HG03571 (cell line): Measurements from ENCODE around the gene SLC6A4.
"Not testable (repeated sequence)": the region's sequence is repeated elsewhere in the genome, so short reads cannot be mapped to it uniquely, and the experiment has no call there.

Experiments used
- ATAC-seq: cut with Tn5 transposase; IDR thresholded peaks from one replicate; pipeline ENCODE4 v1.9.1; 2021; ENCODE audit not compliant: unreplicated experiment

SLC6A4 gene

DNA sequence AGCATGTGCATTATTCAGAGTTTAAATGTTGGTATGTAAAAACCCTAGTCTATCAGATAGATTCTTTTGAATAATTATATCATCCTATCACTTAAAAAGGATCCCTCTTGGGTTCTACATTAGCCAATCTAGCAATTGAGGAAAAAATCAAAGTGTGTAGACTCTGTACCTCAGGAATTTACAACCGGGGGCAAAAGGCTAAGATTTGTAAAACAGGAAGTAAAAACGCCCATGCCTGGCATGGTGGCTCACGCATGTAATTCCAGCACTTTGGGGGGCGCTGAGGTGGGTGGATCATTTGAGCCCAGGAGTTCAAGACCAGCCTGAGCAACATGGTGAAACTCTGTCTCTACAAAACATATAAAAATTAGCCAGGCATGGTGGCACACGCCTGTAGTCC, 58.6 kb downstream of the SLC6A4 start:
- ATAC-seq, result no peak

DNA sequence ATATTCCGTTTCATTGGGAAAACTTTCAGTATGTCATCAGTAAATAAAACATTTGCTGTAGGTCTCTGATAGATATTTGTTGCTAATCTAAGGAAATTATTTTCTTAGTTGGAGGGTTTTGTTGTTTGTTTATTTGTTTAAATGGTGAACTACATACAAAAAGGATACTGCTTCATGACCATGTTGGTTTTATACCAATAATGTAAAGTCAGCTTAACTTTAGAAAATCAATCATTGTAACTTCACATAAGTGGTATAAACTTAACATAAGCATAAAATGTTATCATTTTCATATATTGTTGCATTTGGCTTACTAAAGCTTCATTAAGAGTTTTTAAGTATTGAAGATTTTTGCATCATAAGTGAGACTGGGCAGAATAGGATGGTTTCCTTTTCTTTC, 60.9 kb downstream of the SLC6A4 start:
- ATAC-seq, result no peak

DNA sequence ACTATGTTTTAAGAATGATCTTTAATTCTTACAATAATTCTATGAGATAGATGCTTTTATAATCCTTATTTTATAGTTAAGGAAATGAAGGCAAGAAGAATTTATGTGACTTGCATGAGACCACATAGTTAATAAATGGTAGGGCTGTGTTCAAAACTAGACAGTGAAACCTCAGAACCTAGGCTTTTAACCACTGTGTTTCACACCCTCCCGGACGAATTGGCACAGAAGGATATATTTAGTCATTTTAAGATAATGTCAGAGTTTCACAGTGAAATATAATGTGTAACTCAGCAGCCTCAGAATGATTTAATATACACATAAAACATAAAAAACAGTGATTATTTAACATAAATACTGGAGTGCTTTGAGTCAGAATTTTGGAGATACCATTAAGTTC, 61.8 kb downstream of the SLC6A4 start:
- ATAC-seq, result peak; percentile 82

DNA sequence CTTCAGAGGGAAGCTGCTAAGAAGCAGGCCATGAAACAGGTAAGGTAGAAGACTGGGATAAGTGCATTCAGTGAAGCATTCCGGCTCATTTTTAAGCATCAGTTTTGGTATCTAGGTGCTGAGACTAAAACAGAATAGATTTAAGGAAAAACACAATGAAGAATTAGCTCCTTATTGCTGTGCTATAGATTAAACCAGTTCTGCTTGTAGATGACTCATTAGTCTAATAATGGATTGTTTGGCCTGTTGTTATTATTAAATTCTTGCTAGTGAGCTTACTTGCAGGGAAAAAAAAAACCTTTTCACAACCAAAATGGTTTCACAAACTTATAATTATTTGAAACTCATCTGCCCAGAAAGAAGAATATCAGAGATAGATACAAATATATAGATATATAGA, 62.9 kb downstream of the SLC6A4 start:
- no peak for ATAC-seq

DNA sequence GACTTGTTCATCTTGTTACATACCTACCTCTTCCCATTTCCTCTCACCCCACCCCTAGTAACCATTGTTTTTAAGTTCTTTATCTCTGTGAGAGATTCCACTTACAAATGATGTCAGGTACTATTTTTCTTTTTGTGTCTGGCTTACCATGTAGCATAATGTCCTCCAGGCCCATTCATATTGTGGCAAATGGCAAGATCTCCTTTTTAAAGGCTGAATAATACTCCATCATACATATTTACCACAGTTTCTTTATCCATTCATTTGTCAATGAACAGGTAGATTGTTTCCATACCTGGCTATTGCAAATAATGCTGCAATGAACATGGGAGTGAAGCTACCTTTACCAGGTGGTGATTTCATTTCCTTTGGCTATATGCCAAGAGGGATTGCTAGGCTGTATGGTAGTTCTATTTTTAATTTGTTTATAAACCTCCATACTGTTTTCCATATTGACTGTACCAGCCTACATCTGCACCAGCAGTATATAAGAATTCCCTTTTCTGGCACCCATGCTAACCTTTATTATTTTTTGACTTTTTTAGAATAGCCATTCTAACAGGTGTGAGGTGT, 65.0 kb downstream of the SLC6A4 start:
- no peak for ATAC-seq

DNA sequence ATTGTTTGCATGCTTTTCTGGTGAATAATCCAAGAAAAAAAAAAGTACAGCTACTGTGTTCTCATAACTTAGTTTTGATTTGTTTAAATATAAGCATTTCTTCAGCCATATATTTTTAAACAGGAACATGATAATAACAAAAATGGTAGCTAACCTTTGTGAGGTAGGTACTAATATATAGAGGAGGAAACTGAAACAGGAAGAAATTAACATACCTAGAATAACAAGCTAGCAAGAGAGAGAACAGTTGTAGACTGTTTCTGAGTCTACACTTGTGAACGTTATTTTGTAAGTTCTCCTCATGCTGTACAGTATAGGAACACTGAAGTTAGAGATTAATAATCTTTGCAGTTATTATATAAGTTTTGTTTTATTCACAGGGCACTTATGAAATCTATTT, 69.5 kb downstream of the SLC6A4 start:
- ATAC-seq, result no peak

DNA sequence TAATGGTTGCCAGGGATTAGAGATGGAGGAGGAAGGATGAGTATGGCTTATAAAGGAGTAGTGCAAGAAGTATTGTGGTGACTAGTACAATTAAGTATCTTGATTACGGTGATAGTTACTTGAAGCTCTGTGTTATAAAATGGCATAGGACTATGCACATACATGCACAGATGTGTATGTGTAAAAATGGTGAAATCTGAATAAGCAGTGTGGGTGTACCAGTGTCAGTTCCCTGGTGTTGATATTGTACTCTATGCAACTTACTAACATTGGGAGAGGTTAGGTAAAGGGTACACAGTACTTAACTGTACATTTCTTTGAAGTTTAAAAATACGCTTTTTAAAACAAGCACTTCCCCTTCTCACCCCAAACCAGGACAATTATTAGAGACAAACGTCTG, 70.3 kb downstream of the SLC6A4 start:
- no peak for ATAC-seq

DNA sequence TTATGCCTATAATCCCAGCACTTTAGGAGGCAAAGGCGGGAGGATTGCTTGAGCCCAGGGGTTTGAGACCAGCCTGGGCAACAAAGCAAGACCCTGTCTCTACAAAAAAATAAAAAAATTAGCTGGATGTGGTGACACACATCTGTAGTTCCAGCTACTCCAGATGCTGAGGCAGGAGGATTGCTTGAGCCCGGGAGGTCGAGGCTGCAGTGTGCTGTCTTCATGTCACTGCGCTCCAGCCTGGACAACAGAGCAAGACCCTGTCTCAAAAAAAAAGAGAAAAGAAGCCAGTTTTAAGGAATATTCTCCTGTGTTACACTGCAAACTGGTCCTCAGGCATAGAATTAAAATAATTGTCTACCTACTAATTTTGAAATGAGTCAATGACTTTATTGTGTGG, 71.0 kb downstream of the SLC6A4 start:
- ATAC-seq, result no peak

DNA sequence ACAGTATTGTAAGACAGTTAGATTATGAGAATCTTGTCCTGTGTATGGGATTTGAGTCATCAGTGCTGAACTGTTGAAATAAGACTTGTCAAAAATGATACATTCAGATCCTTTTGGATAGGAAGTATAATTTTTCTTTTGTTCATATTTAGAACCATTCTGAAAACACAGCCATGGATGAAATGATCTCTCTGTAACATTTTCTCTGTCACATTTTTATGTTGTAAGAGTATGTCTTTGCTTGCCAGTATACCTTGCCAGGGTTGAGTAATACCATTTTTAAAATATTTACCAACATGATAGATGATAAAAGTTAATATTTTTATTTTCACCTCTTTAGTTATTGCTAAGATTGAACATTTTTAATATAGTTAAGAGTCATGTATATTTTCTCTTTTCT, 73.9 kb downstream of the SLC6A4 start:
- ATAC-seq, result no peak

DNA sequence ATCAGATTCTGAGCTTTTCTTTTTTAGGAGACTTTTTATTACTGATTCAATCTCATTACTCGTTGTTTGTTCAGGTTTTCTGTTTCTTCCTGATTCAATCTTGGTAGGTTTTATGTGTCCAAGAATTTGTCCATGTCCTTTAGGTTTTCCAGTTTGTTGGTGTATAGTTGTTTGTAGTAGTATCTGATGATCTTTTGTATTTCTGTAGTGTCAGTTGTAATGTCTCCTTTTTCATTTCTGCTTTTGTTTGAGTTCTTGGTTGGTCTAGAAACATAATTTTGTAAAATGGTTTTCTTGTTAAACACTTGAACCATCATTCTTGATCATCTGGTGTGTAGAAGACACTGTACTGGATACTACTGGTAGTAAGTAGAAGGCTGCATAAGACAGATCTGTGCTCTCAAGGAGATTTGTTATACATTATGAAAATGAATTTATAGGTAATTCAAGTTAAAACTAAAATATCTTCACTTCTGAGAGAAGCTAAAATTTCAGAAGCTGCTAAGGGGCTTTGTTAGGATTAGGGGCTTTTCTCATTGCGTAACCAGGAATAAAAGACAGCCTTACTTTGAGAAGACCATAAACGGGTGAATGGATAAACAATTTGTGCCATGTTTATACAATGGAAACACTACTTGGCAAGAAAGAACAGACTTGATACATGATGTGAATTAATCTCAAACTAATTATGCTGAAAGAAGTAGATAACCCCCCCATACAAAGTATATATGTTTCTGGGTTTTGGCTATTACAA, 74.9 kb downstream of the SLC6A4 start:
- ATAC-seq, result no peak

DNA sequence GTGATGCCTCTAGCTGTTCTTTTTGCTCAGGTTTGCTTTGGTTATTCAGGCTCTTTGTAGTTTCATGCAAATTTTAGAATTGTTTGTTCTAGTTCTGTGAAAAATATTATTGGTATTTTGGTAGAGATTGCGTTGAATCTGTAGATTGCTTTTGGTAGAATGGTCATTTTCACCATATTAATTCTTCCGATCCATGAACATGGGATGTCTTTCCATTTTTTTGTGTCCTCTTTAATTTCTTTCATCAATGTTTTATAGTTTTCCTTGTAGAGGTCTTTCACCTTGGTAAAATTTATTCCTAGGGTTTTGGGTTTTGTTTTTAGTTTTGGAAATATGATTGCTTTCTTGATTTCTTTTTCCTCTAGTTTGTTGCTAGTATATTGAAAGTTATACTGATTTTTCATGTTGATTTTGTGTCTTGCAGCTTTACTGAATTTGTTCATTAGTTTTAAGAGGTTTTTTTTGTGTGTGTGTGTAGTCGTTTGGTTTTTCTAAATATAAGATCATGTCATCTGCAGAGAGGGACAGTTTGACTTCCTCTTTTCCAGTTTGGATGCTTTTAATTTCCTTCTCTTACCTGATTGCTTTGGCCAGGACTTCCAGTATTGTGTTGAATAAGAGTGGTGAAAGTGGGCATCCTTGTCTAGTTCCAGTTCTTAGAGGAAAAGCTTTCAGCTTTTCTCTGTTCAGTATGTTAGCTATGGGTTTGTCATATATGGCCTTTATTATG, 76.4 kb downstream of the SLC6A4 start:
- ATAC-seq, result no peak

DNA sequence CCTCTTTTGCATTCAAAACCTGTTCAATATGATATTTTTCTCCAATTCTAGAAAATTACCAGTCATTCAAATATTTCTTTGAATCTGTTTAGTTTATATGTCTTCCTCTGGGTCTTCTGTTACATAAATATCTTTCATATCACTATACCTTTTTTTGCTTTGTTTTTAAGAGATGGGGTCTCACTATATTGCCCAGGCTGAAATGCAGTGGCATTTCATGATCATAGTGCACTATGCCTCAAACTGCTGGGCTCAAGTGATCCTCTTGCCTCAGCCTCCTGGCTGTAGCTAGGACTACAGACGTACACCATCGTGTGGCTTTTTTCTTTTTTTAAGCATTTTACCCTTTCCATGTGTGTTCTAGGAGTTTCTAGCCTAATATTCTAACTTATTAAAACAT, 80.1 kb downstream of the SLC6A4 start:
- no peak for ATAC-seq

DNA sequence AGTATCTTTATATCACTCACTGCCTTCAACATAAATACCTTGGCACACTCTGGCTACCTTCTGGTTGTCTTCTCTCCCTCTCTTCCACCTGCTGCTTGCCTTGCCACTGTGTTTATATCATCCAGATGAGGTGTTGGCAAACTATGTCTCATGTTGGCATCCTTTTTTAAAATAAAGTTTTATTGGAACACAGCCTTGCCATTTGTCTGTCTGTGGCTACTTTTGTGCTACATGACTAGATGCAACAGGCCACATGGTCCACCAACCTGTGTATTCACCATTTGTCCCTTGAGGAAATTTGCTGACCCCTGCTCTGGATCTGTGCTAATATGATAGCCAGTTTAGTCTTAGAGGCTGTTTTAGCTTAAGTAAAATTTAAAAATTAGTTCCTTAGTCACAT, 82.0 kb downstream of the SLC6A4 start:
- no peak for ATAC-seq

DNA sequence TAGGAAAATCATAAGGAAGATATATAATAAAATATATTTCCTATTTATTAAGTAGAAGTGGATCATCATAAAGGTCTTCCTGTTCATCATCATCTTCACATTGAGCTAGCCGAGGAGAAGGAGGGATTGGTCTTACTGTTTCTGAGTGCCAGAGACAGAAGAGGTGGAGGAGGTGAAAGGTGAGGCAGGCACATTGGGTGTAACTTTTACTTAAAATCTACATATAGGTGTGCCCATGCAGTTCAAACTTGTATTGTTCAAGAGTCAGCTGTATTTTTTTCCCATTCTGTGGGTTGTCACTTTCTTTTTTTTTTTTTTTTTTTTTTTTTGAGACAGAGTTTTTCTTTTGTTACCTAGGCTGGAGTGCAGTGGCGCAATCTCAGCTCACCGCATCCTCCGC, 84.0 kb downstream of the SLC6A4 start:
- no peak for ATAC-seq

DNA sequence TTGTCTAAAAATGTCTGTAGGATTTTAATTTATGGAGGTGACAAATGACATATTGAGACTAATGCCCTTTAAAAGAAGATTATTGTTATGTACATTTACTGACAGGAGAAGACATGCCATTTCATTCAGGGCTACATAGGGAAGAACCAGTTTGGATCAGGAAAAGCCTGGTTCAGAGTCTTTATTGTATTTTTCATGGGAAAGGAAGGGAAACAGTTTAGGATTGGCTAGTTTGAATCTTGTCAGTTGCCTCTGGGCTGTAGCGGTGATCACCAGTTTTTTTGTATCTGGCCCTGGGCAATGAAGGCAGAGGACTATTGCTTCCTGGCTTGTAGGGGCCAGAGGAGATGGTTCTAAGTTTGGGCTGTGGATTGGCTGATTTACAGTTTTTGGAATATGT, 87.1 kb downstream of the SLC6A4 start:
- no peak for ATAC-seq

DNA sequence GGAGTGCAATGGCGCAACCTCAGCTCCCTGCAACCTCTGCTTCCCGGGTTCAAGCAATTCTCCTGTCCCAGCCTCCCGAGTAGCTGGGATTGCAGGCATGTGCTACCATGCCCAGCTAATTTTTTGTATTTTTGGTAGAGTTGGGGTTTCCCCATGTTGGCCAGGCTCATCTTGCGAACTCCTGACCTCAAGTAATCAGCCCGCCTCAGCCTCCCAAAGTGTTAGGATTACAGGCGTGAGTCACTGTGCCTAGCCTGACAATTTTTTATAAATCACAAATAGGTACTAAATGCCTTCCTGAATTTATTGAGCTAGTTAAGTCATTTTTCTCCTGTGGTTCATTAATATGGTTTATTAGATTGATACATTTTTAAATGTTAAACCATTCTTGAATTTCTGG, 87.6 kb downstream of the SLC6A4 start:
- not testable (repeated sequence) for ATAC-seq
